H1 (cell line): ENCODE data around the gene RRAS2. TPM values are rescaled to one million over a fixed set of nuclear protein-coding genes. Genes with fewer than 3 reads are reported as not detected.

ENCODE experiments used
- CBX8 ChIP-seq: fragments of 300-800, 300-1000 bp; sonication (generic); IDR thresholded peaks from 2 replicates; pipeline ENCODE4 v1.7.1; 2016; ENCODE audit warnings: low read depth, low read length, borderline replicate concordance
- EZH2 ChIP-seq: fragments of 200-600 bp; sonication (generic); IDR thresholded peaks from 2 replicates; pipeline ENCODE4 v1.7.1; 2012; ENCODE audit warnings: low read depth, mild to moderate bottlenecking, moderate library complexity, low read length, inconsistent platforms; ENCODE audit not compliant: severe bottlenecking
- FOSL1 ChIP-seq: IDR thresholded peaks from 2 replicates; pipeline ENCODE4 v1.6.1; 2011; ENCODE audit warnings: mild to moderate bottlenecking, low read depth, low read length, moderate library complexity; ENCODE audit not compliant: insufficient read depth
- HDAC6 ChIP-seq: IDR thresholded peaks from one replicate; pipeline ENCODE4 v1.7.1; 2012; ENCODE audit warnings: low read depth, mild to moderate bottlenecking, inconsistent platforms, low read length, moderate library complexity
- TBP ChIP-seq: IDR thresholded peaks from 2 replicates; pipeline ENCODE4 v1.6.1; 2011; ENCODE audit warnings: low read depth, low read length, improper control_type of control experiment
- polyA plus RNA-seq, 7 experiments: library from polyadenylated mRNA; depleted of rRNA in 3 of 7; stranded (reverse) in 5 of 7; unstranded in 2 of 7; fragments of >200 nt in 5 of 7; fragments of 200-250 nt in 2 of 7; gene quantifications; 1 replicate in 5 of 7; 2 replicates in 1 of 7; 4 replicates in 1 of 7; pipeline versions ENCODE4 v1.2.1 to v1.2.3, GENCODE V29; 2011 to 2013; ENCODE audit warnings: missing spikeins in 2 of 7, mixed read lengths in 2 of 7
- total RNA-seq: library from RNA; stranded (reverse); fragmentation: NEBNext Ultra II Directional; extraction: Animal tissue kit (Norgen Biotek cat#: 25700); gene quantifications from 2 replicates; pipeline ENCODE4 v1.2.1, GENCODE V29; 2021
- TF ChIP-seq, protein P1 (sequence below): fragments of 300-600 bp; sonication (generic); IDR thresholded peaks from 2 replicates; pipeline ENCODE4 v1.7.1; 2012; ENCODE audit warnings: low read length, moderate library complexity, mild to moderate bottlenecking, inconsistent platforms; ENCODE audit not compliant: insufficient replicate concordance

Gene RRAS2
- total and polyA plus RNA-seq, 2 of the 8 experiments (the other 6 are each of a cell fraction or from before 2014, with no cell fraction given) = 72.3 to 234 TPM

DNA sequence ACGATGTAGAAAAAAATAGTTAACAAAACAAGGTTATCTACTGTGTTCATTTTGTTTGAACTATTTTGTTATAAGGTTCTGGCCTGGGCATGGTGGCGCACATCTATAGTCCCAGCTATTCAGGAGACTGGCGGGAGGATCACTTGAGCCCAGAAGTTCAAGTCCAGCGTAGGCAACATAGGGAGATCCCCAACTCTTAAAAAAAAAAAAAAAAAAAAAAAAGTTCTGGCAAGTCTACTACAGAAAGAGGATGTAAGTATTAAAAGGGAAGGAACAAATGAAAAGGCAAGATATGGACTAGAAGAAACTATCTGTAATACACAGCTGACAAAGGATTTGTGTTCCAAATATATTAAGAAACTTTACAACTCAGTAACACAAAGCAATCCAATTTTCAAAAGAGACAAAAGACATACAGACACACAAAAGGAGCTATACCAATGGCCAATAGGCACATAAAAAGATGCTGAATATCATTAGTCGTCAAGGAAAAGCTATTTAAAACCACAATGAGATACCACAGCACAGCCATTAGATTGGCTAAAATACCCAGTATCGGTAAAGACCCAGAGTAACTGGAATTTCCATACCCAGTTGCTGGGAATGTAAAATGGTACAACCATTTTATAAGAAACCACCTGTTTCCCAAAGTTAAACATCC, 27.4 kb downstream of the RRAS2 start (continued):
- TF ChIP-seq, protein P1, sequence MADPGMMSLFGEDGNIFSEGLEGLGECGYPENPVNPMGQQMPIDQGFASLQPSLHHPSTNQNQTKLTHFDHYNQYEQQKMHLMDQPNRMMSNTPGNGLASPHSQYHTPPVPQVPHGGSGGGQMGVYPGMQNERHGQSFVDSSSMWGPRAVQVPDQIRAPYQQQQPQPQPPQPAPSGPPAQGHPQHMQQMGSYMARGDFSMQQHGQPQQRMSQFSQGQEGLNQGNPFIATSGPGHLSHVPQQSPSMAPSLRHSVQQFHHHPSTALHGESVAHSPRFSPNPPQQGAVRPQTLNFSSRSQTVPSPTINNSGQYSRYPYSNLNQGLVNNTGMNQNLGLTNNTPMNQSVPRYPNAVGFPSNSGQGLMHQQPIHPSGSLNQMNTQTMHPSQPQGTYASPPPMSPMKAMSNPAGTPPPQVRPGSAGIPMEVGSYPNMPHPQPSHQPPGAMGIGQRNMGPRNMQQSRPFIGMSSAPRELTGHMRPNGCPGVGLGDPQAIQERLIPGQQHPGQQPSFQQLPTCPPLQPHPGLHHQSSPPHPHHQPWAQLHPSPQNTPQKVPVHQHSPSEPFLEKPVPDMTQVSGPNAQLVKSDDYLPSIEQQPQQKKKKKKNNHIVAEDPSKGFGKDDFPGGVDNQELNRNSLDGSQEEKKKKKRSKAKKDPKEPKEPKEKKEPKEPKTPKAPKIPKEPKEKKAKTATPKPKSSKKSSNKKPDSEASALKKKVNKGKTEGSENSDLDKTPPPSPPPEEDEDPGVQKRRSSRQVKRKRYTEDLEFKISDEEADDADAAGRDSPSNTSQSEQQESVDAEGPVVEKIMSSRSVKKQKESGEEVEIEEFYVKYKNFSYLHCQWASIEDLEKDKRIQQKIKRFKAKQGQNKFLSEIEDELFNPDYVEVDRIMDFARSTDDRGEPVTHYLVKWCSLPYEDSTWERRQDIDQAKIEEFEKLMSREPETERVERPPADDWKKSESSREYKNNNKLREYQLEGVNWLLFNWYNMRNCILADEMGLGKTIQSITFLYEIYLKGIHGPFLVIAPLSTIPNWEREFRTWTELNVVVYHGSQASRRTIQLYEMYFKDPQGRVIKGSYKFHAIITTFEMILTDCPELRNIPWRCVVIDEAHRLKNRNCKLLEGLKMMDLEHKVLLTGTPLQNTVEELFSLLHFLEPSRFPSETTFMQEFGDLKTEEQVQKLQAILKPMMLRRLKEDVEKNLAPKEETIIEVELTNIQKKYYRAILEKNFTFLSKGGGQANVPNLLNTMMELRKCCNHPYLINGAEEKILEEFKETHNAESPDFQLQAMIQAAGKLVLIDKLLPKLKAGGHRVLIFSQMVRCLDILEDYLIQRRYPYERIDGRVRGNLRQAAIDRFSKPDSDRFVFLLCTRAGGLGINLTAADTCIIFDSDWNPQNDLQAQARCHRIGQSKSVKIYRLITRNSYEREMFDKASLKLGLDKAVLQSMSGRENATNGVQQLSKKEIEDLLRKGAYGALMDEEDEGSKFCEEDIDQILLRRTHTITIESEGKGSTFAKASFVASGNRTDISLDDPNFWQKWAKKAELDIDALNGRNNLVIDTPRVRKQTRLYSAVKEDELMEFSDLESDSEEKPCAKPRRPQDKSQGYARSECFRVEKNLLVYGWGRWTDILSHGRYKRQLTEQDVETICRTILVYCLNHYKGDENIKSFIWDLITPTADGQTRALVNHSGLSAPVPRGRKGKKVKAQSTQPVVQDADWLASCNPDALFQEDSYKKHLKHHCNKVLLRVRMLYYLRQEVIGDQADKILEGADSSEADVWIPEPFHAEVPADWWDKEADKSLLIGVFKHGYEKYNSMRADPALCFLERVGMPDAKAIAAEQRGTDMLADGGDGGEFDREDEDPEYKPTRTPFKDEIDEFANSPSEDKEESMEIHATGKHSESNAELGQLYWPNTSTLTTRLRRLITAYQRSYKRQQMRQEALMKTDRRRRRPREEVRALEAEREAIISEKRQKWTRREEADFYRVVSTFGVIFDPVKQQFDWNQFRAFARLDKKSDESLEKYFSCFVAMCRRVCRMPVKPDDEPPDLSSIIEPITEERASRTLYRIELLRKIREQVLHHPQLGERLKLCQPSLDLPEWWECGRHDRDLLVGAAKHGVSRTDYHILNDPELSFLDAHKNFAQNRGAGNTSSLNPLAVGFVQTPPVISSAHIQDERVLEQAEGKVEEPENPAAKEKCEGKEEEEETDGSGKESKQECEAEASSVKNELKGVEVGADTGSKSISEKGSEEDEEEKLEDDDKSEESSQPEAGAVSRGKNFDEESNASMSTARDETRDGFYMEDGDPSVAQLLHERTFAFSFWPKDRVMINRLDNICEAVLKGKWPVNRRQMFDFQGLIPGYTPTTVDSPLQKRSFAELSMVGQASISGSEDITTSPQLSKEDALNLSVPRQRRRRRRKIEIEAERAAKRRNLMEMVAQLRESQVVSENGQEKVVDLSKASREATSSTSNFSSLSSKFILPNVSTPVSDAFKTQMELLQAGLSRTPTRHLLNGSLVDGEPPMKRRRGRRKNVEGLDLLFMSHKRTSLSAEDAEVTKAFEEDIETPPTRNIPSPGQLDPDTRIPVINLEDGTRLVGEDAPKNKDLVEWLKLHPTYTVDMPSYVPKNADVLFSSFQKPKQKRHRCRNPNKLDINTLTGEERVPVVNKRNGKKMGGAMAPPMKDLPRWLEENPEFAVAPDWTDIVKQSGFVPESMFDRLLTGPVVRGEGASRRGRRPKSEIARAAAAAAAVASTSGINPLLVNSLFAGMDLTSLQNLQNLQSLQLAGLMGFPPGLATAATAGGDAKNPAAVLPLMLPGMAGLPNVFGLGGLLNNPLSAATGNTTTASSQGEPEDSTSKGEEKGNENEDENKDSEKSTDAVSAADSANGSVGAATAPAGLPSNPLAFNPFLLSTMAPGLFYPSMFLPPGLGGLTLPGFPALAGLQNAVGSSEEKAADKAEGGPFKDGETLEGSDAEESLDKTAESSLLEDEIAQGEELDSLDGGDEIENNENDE = no peak
- TF ChIP-seq EZH2 (no peak), CBX8 (no peak), HDAC6 (no peak), FOSL1 (no peak), TBP (no peak)
- TF ChIP-seq, all 59 proteins: peak for 0
